Stimulated activated CD4-positive, alpha-beta T cell treated with anti-CD3 and anti-CD28 coated beads, Interleukin-12 subunit alpha, Interleukin-12 subunit beta, amount 100 ng/mL, for 24 hours (primary cell): ENCODE data around the gene RASSF5.
"Not testable (repeated sequence)": the region's sequence is repeated elsewhere in the genome, so short reads cannot be mapped to it uniquely, and the experiment has no call there.

ENCODE experiments used
- DNase-seq, 2 experiments: peaks; one replicate each; pipeline ENCODE4 v3.0.0-alpha.2; 2020; ENCODE audit warnings: low read depth in 2 of 2

Gene RASSF5

GRCh38 chr1:206586501-206587445 lies 79.4 kb downstream of the RASSF5 start:
- DNase-seq = no peak

DNA sequence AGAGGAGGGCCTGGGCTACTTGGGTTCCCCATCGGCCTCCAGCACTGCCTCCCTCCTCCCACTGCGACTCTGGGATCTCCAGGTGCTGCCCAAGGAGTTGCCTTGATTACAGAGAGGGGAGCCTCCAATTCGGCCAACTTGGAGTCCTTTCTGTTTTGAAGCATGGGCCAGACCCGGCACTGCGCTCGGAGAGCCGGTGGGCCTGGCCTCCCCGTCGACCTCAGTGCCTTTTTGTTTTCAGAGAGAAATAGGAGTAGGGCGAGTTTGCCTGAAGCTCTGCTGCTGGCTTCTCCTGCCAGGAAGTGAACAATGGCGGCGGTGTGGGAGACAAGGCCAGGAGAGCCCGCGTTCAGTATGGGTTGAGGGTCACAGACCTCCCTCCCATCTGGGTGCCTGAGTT lies 80.6 kb downstream of the RASSF5 start:
- DNase-seq = no peak

DNA sequence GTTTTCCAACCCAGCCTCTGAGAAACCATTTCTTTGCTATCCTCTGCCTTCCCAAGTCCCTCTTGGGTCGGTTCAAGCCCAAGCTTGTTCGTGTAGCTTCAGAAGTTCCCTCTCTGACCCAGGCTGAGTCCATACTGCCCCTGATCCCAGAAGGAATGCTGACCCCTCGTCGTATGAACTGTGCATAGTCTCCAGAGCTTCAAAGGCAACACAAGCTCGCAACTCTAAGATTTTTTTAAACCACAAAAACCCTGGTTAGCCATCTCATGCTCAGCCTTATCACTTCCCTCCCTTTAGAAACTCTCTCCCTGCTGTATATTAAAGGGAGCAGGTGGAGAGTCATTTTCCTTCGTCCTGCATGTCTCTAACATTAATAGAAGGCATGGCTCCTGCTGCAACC lies 81.2 kb downstream of the RASSF5 start:
- no peak for DNase-seq

GRCh38 chr1:206589206-206589605 lies 81.9 kb downstream of the RASSF5 start:
- DNase-seq = no peak

DNA sequence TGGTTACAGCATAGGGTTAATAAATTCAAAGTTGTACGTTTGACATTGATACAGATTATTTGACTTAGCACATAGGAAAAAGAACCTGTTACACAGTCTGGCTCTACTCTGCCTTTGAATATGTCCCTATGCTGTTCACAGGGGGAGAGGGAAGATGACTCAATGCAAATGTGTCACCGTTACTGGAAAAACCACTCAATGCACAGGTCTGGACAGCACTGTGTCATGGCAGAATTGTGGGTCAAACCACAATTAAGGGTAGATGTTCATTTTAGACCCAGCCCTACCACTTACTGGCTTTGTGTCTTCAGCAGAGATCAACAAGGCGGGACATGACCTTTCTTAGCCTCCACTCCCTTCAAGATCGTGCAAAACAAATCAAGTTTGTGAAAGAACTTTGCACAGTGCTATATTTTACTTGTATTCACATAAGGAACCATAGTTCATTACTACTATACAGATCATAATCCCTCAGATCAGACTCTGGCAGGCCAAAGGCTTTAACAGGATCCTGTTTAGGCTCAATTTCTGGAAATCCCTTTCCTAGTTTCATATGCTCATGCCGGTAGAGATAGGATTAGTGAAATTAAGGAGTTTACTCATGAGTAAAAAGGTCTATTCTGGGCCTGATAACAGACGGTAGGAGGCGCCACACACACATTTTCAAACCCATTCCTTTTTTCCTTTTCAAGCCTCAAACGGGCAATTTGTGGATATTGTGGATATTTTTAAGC lies 82.9 kb downstream of the RASSF5 start:
- DNase-seq = peak in 1 of 2 experiments; percentile 42

- DNase-seq = no peak
Measured at GRCh38 chr1:206591226-206591625, 83.9 kb downstream of the RASSF5 start.

GRCh38 chr1:206591696-206592095 lies 84.4 kb downstream of the RASSF5 start:
- DNase-seq = no peak

GRCh38 chr1:206593351-206593925 lies 86.1 kb downstream of the RASSF5 start:
- DNase-seq = no peak

DNA sequence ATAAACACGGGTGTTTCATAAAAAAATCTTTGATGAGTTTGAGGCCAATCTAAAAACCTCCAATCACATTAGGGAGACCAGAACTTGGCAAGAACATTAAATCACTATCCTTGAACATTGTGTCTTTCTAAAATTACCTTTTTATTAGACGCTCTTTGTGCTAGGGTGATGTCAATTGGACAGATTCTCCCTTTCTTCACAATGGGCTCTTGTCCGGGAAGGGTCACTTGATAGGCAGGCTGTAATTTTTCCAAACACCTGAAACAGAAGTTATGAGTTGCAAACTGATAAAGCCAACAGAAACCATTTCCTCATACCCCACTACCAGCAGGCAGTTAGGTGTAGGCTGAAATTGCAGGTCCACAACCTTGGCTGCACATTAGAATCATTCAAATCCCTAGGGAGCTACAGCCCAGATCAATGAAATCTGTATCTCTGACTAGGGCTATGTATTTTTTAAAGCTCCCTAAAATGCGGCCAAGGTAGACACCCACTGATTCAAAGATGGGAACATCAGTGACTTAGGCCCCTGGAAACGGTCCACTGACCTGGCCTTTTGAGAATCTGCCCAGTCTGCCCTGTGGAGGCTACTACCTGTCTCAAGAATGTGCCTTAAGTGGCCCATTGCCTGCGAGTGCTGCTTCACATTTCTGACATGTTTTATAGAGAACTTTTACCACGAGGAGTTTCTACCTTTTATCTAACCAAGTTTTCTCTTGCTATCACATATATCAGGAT lies 88.4 kb downstream of the RASSF5 start:
- DNase-seq = no peak

GRCh38 chr1:206596319-206596666 lies 89.0 kb downstream of the RASSF5 start:
- DNase-seq = no peak

DNA sequence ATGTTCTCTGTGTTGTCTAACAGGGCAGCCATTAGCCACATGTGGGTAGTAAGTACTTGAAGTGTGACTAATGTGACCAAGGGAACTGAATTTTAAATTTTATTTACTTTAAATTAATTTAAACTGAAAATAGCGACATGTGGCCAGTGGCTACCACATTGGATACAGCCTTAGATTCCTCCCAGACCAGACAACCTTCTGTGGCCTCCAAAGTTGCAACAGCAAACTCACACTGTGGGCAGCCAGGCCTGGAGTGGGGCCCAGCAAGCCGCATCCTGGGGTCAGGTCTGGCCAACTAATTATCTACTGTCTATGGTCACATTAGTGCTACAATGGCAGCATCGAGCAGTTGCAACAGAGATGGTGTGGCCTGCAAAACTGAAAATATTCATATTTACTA lies 93.2 kb downstream of the RASSF5 start:
- DNase-seq = no peak

DNA sequence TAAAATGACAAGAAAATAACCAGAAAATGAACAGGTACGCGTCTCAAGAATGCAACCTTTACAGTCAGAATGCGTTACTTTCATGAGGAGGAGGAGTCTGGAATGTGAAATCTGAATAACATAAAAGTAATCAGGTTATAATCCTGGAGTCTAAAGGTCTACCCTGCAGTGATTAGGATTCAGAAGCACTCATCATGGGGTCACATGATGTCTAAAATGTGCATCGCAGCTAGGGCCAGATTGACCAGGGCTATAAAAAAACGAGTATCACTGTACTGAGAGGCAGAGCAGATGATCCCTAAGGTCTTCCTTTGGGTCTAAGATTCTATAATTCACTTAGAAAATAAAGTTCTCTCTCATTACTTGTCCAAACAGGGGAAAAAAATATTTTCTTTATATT lies 97.5 kb downstream of the RASSF5 start:
- no peak for DNase-seq

DNA sequence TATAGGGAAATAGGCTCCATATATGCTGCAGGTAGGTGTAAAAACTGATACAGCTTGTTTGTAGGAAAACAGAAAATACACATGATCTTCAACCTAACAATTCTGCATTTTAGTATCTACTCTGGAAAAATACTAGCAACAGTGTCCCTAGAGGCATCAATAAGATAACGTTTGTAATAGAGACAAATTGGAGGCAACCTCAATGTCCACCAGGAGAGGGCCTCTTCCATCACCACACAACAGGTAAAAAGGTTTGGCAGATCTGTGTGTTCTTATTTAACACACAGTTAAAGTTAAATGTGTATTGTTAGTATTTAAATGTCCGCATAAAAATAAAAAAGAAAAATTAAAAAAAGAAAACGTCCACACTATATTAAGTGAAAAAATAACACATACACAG lies 99.5 kb downstream of the RASSF5 start:
- DNase-seq = no peak

DNA sequence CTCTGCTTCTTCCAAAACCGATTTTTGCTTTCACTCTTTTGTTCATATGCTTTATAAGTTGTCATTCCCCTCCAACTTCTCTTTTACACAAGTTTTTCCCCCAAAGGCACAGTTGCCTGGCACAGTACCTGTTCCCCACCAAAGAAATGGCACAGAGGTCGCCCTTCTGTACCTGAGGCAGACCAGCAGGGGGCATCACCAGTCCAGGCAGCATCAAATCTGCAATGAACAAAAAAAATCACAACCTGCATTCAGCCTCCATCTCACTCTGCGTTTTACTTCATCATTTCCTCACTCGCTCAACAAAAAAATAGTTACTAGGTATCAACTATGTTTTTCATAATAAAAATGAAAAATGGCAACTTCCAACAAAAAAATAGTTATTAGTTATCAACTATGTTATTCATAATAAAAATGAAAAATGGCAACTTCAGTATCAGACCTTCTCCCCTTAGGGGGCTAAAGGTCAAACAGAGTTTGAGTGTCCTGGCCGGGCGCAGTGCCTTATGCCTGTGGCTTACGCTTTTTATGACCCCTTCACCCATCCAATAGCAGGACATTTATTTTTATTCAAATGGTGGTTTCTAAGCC lies 100.9 kb downstream of the RASSF5 start:
- DNase-seq = peak in 1 of 2 experiments; percentile 51

- DNase-seq = no peak
Measured at GRCh38 chr1:206609229-206609991, 102.1 kb downstream of the RASSF5 start.

DNA sequence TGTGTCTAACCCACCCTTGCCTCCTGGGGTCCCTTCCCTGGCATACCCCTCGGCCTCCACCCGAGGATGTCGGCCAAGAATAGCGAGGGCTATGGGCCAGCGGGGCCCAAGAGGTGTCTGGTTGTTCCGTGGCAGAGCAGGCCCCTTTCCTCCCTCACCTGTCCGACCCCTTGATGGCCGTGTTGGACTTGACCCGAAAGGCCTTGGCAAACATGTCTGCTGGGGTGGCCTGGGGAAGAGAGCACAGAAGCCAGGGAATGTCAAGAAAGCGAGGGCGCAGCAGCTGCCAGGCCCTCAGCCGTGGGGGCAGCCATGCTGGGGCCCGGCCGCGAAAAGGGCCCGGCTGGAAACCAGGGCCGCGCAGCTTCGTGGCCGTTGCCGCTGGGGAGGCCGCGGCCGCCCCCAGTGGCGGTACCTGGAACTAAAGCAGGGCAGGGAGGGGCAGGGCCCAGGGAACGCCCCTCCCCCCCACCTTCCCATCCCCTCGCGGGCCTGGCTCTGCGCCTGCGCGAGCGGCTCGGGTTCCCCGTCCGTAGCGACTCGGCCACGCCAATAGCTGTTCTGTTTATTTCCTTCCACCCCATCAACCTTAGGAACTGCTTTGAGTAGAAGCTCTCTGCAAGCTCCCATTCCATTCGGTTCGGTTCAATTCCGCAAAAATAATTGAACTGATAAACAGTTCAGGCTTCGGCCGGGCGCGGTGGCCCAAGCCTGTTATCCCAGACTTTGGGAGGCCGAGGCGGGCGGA lies 105.0 kb downstream of the RASSF5 start, which contains the start of gene EIF2D:
Gene EIF2D, minus strand, starts transcription at position 337 of the 748 bp plus-strand sequence. Its CDS starts 123 bp downstream, at position 214.
- DNase-seq = peak; percentile 90 to 91

DNA sequence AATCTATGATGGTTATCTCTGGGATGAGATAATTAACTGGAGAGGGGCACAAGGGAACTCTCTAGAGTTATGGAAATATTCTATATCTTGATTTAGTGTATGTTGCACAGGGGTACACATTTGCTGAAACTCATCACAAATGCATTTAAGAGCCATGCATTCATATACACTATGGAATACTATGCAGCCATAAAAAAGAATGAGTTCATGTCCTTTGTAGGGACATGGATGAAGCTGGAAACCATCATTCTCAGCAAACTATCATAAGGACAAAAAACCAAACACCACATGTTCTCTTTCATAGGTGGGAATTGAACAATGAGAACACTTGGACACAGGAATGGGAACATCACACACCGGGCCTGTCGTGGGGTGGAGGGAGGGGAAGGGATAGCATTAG lies 119.1 kb downstream of the RASSF5 start:
- not testable (repeated sequence) for DNase-seq

DNA sequence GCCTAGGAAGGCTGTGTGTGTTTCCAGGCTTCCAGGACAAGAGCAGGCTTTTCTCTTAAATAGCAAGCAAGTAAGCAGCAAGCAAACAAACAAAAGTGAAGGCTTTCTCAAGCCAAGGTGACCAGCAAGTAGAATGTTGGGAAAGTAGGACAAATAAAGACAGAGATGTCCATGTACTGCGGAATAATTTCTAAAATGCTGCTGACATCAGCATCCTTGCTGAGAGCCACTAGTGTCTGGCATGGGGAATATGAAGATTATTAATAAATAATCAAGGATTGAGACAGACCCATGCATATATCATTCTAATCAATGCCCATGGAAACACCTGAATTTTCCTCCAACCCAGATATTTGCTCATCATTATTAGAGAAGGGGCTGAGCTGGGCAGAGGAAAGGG lies 121.6 kb downstream of the RASSF5 start:
- no peak for DNase-seq

DNA sequence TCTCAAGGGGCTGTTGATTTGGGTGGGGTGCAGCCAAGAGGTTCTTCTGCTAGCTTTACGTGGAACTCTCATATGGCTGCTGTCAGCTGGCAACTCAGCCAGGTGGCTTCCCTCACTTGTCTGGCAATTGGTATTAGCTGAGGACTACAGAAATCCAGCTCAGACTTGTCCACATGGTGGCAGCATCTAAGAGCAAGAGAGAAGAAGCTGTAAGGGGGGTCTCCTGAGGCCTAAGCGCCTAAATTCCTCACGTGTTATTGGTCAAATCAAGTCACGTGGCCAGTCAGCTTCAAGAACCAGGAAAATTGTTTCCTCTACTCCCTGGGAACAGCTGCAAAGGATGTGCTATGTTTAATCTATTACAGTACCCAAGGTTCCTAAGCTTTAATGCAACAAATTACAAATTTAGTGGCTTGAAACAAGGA lies 123.8 kb downstream of the RASSF5 start:
- DNase-seq = no peak

DNA sequence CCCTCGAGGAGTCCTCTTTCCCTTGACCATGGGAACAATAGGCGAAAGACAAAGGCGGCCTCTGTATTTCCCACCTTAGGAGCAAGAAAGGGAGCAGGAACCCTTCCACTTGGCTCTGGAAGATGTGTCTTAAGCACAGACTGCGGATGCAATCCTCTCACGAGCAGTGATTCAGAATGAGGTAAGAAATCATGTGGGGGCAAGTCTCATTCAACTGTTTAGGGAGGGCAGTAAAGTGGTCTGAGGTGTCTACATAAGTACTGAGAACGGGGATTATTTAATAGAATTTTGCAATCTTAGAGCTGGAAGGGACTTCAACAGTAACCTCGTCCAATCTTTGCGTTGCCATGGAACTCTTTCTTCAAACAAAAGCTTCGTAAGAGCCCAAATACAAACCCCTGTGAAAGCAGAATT lies 126.4 kb downstream of the RASSF5 start:
- no peak for DNase-seq
